Caco-2 (cell line): ENCODE measurements around the gene ADARB1. TPM values are rescaled to one million over a fixed set of nuclear protein-coding genes. Genes with fewer than 3 reads are reported as not detected.

ENCODE experiments used
- Bru-seq: library from RNA; stranded (reverse); fragments of 400-500 nt; gene quantifications from one replicate; lab custom pipeline; 2021; lab: Mats Ljungman, UMichigan
- BruChase-seq, 2 experiments: library from RNA; stranded (reverse); fragments of 400-500 nt; gene quantifications; one replicate each; lab custom pipeline; 2021; lab: Mats Ljungman, UMichigan
- BruUV-seq: library from RNA; stranded (reverse); fragments of 400-500 nt; replicated peaks from 2 replicates; lab custom pipeline; 2021; lab: Mats Ljungman, UMichigan
- CTCF ChIA-PET: fragments of 300-600 bp; sonication (Branson Sonifier 250); formaldehyde crosslinking; loops from one replicate; lab custom pipeline; 2022; ENCODE audit warnings: antibody characterized with exemption; lab: Charles Lee
- POLR2A ChIA-PET: fragments of 300-600 bp; sonication (Branson Sonifier 250); formaldehyde crosslinking; loops from one replicate; lab custom pipeline; 2022; ENCODE audit warnings: antibody characterized with exemption; lab: Charles Lee
- DNase-seq, 2 experiments: peaks; one replicate each; pipeline versions ENCODE4 v3.0.0 to v3.0.0-alpha.2; 2020 to 2022
- H3K27me3 ChIP-seq: replicated peaks from 2 replicates; pipeline ENCODE4 v1.6.0; 2011; ENCODE audit warnings: low read length; ENCODE audit not compliant: control insufficient read depth, insufficient read depth
- H3K36me3 ChIP-seq: 2 replicates; pipeline ENCODE4 v1.5.1; 2011; ENCODE audit warnings: low read length; ENCODE audit not compliant: control insufficient read depth, insufficient read depth
- H3K4me1 ChIP-seq: fragments of 250-450 bp; sonication (Bioruptor Pico); 2 replicates; pipeline ENCODE4 v1.5.1; 2020; ENCODE audit warnings: mild to moderate bottlenecking
- H3K4me3 ChIP-seq: 2 replicates; pipeline ENCODE4 v1.5.1; 2011; ENCODE audit warnings: low read depth, mild to moderate bottlenecking, control low read depth, low read length
- H3K9me3 ChIP-seq: fragments of 250-450 bp; sonication (Bioruptor Pico); 2 replicates; pipeline ENCODE4 v1.5.1; 2020; ENCODE audit warnings: mild to moderate bottlenecking, moderate library complexity
- H3K27ac Mint-ChIP-seq: one replicate; pipeline ENCODE4 v1.8.0; 2022; ENCODE audit warnings: mixed read lengths; ENCODE audit not compliant: unreplicated experiment
- H3K27me3 Mint-ChIP-seq: one replicate; pipeline ENCODE4 v1.8.0; 2022; ENCODE audit warnings: mixed read lengths; ENCODE audit not compliant: insufficient read depth, unreplicated experiment
- H3K36me3 Mint-ChIP-seq: one replicate; pipeline ENCODE4 v1.8.0; 2022; ENCODE audit warnings: mild to moderate bottlenecking, mixed read lengths; ENCODE audit not compliant: insufficient read depth, unreplicated experiment
- H3K4me1 Mint-ChIP-seq: one replicate; pipeline ENCODE4 v1.8.0; 2022; ENCODE audit warnings: low read depth, mixed read lengths; ENCODE audit not compliant: unreplicated experiment
- H3K4me3 Mint-ChIP-seq: one replicate; pipeline ENCODE4 v1.8.0; 2022; ENCODE audit warnings: mild to moderate bottlenecking, moderate library complexity, mixed read lengths; ENCODE audit not compliant: unreplicated experiment
- H3K9me3 Mint-ChIP-seq: one replicate; pipeline ENCODE4 v1.8.0; 2022; ENCODE audit warnings: mixed read lengths; ENCODE audit not compliant: unreplicated experiment
- CTCF ChIP-seq, 2 experiments: fragments of 200-600 bp in 1 of 2; IDR thresholded peaks; 1 replicate in 1 of 2; 2 replicates in 1 of 2; pipeline versions ENCODE4 v1.5.1 to v1.8.0; 2011 to 2022; ENCODE audit warnings: antibody characterized with exemption in 1 of 2, control low read depth in 1 of 2, inconsistent platforms in 1 of 2, low read depth in 1 of 2, low read length in 1 of 2, mild to moderate bottlenecking in 1 of 2, moderate library complexity in 1 of 2; ENCODE audit not compliant: insufficient read depth in 1 of 2, severe bottlenecking in 1 of 2, unreplicated experiment in 1 of 2
- intact Hi-C: fragments of 100-400 bp; cut with micrococcal nuclease; formaldehyde crosslinking; loops from one replicate; pipeline ENCODE4 v1.10.0; 2022; ENCODE audit not compliant: unreplicated experiment
- long read RNA-seq: library from polyadenylated mRNA; stranded (forward); transcript quantifications from one replicate; pipeline ENCODE4 v2.0.0, GENCODE V29; 2022
- total RNA-seq: library from RNA; stranded (reverse); gene quantifications from 2 replicates; pipeline ENCODE4 v1.2.3, GENCODE V29; 2022

Gene ADARB1
- total RNA-seq (25.4 and 25.8 TPM in 2 replicates), Bru-seq, nascent RNA (percentile 69 among the genes with signal in this experiment), BruChase-seq, experiment 1, labeled RNA remaining after a 2-hour chase (percentile 77 among the genes with signal in this experiment), BruChase-seq, experiment 2, labeled RNA remaining after a 6-hour chase (percentile 78 among the genes with signal in this experiment)
- long read RNA-seq, partial matches to known transcripts, result 23 of 39 reads
- long read RNA-seq, other reads (novel, unspliced or antisense), result 16 of 39 reads

GRCh38 chr21:45074048-45074817 lies at the start of gene ADARB1:
Gene ADARB1 (plus strand): TSS chr21:45074580. CDS start chr21:45171657, 97,077 bp downstream.
- H3K36me3 Mint-ChIP-seq, result peaks cover 33% of the 10 kb centered on the region
- peaks cover 10% of the 10 kb centered on the region for H3K4me1 Mint-ChIP-seq
- ChIA-PET CTCF (interaction anchor here (0.7 to 2.4 kb wide), 6 partner anchors 62 to 482 kb away, joined by 3 to 18 read pairs (median 6); no protein-coding TSS in a partner anchor), POLR2A (interaction anchor here (0.6 to 2.4 kb wide), 3 partner anchors 61 to 176 kb away, joined by 7 to 30 read pairs (median 9); no protein-coding TSS in a partner anchor)
- BruUV-seq, result no TSS peak
- intact Hi-C loops, result no loop called here
- H3K27ac Mint-ChIP-seq, result peak within 1 kb of the TSS; percentile 100
- Histone ChIP-seq H3K9me3 (no peaks in the 10 kb centered on the region), H3K27me3 (no peaks in the 10 kb centered on the region), H3K36me3 (no peaks in the 10 kb centered on the region), H3K4me1 (peaks cover 13% of the 10 kb centered on the region), H3K4me3 (peak within 1 kb of the TSS; percentile 80)
- peak within 1 kb of the TSS; percentile 88 for H3K4me3 Mint-ChIP-seq
- peaks cover 3% of the 10 kb centered on the region for H3K27me3 Mint-ChIP-seq
- no peak for TF ChIP-seq CTCF (IDR thresholded peaks at IDR 0.05; ENCODE audit: insufficient read depth in 1 of 2, low read depth in 1 of 2, low read length in 1 of 2, severe bottlenecking in 1 of 2, unreplicated experiment in 1 of 2)
- peak; percentile 89 to 90 for DNase-seq
- no peaks in the 10 kb centered on the region for H3K9me3 Mint-ChIP-seq

GRCh38 chr21:45026066-45026745 lies 48.2 kb upstream of the ADARB1 start:
- intact Hi-C loops, result no loop called here
- POLR2A ChIA-PET, result no interaction called here

More at GRCh38 chr21:45026066-45026745, 48.2 kb upstream of the ADARB1 start:
- H3K27me3 ChIP-seq, result no peaks in the 10 kb centered on the region
- Mint-ChIP-seq H3K36me3 (no peaks in the 10 kb centered on the region), H3K27ac (peak overlapping the region; percentile 57), H3K27me3 (no peaks in the 10 kb centered on the region), H3K4me3 (no peak overlapping the region), H3K9me3 (peaks cover 20% of the 10 kb centered on the region), H3K4me1 (peaks cover 21% of the 10 kb centered on the region)
- no peak overlapping the region for H3K4me3 ChIP-seq
- CTCF ChIA-PET, result interaction anchor here (1.9 kb wide), 1 partner anchor 13 kb away, joined by 6 read pairs; no protein-coding TSS in a partner anchor
- no peak for DNase-seq
- no peak for TF ChIP-seq CTCF (IDR thresholded peaks at IDR 0.05; ENCODE audit: insufficient read depth in 1 of 2, low read depth in 1 of 2, low read length in 1 of 2, severe bottlenecking in 1 of 2, unreplicated experiment in 1 of 2)
- no TSS peak for BruUV-seq
- peaks cover 10% of the 10 kb centered on the region for H3K4me1 ChIP-seq
- no peaks in the 10 kb centered on the region for H3K36me3 ChIP-seq
- no peaks in the 10 kb centered on the region for H3K9me3 ChIP-seq
